Measurements from ENCODE around the gene MRPS22. TPM values are rescaled to one million over a fixed set of nuclear protein-coding genes. Genes with fewer than 3 reads are reported as not detected.

The MRPS22 gene
- total and polyA plus RNA-seq, 9 of the 15 experiments (the other 6 are each of a cell fraction or from before 2014, with no cell fraction given): 148 to 397 (median 229) TPM

GRCh38 chr3:139323146-139323545, 20.7 kb upstream of the MRPS22 start:
- no peak for ATAC-seq
- H3K27me3 ChIP-seq (ENCODE audit: control insufficient read depth in 2 of 2, insufficient read depth in 2 of 2, low read length in 2 of 2): no peaks in the 10 kb centered on the region
- H3K4me3 ChIP-seq: no peak overlapping the region
- H4K20me1 ChIP-seq (replicated peaks; ENCODE audit: control insufficient read depth, insufficient read depth, low read length): no peaks in the 10 kb centered on the region
- WGBS (ENCODE audit: insufficient coverage, low coverage, missing lambda C conversion rate): 77% methylated on average over 6 of the region's 7 CpGs
- in situ Hi-C loops (cut with MboI): no loop called here
- no peak overlapping the region for H2AFZ ChIP-seq (ENCODE audit: low read depth, low read length)
- FAIRE-seq: no peak
- no peak for TF ChIP-seq ZFPM2 (CRISPR knock-in tag; IDR thresholded peaks at IDR 0.05)
- no peak for TF ChIP-seq ZZZ3 (IDR thresholded peaks at IDR 0.05)
- TF ChIP-seq GTF2B (IDR thresholded peaks at IDR 0.05; ENCODE audit: extremely low read depth, insufficient read length): no peak
- TF ChIP-seq RBM15 (IDR thresholded peaks at IDR 0.05; ENCODE audit: insufficient read depth, low read length): no peak
- no peak for TF ChIP-seq PREB (CRISPR knock-in tag; IDR thresholded peaks at IDR 0.05)
- no peak for TF ChIP-seq CHD1 (IDR thresholded peaks at IDR 0.05; ENCODE audit: low read length)
- TF ChIP-seq HMG20B (CRISPR knock-in tag; IDR thresholded peaks at IDR 0.05): no peak
- TF ChIP-seq HNRNPLL (IDR thresholded peaks at IDR 0.05; ENCODE audit: low read depth, low read length, poor library complexity, severe bottlenecking): no peak
- TF ChIP-seq TCFL5 (CRISPR knock-in tag; conservative IDR thresholded peaks at IDR 0.05): no peak
- no peak for TF ChIP-seq ZNF277 (CRISPR knock-in tag; IDR thresholded peaks at IDR 0.05; ENCODE audit: borderline replicate concordance)
- no peak for TF ChIP-seq CBFA2T3 (IDR thresholded peaks at IDR 0.05)
- TF ChIP-seq TGIF2 (CRISPR knock-in tag; IDR thresholded peaks at IDR 0.05): no peak
- TF ChIP-seq ZNF23 (CRISPR knock-in tag; IDR thresholded peaks at IDR 0.05): no peak
- no peak overlapping the region for H3K4me2 ChIP-seq (ENCODE audit: insufficient read depth, low read length)
- no peaks in the 10 kb centered on the region for H3K9me1 ChIP-seq (ENCODE audit: control insufficient read depth, insufficient read depth, low read length)
- no peaks in the 10 kb centered on the region; the same call in 2 of the 3 replicates for H3K36me3 ChIP-seq (ENCODE audit: control insufficient read depth, insufficient read depth, low read length)
- no peak for DNase-seq (ENCODE audit: extremely low read depth in 1 of 4, low spot score in 3 of 4)
- H3K27ac ChIP-seq (ENCODE audit: extremely low read depth, low read depth, low read length): no peak overlapping the region
- ChIA-PET CTCF (ENCODE audit: low intra/inter-chr PET ratio) (no interaction called here), POLR2A (interaction anchor here (0.9 to 1.0 kb wide), 2 partner anchors 12 to 210 kb away, joined by 3 read pairs; no protein-coding TSS in a partner anchor)
- intact Hi-C loops (cut with micrococcal nuclease): loop anchor here (10.0 kb wide), 1 partner anchor 98 kb away; no protein-coding TSS in a partner anchor
- H3K9ac ChIP-seq (ENCODE audit: insufficient read depth in 1 of 2, low read depth in 2 of 2, low read length in 2 of 2): no peak overlapping the region
- no peaks in the 10 kb centered on the region for H3K79me2 ChIP-seq (ENCODE audit: control insufficient read depth, insufficient read depth, low read length)
- BruUV-seq (replicated peaks): no TSS peak
- H3K4me1 ChIP-seq (replicated peaks in 1 of 2; ENCODE audit: control insufficient read depth in 2 of 2, insufficient read depth in 2 of 2, low read length in 2 of 2): peaks cover 29 to 30% of the 10 kb centered on the region in 2 experiments; a peak in 4 of 5 replicates
- H3K9me3 ChIP-seq (replicated peaks; ENCODE audit: control insufficient read depth, insufficient read depth, low read depth, low read length): no peaks in the 10 kb centered on the region
